Gastrocnemius medialis (tissue), 4 donors: ENCODE data around the gene HDGFL2.

Experiments used
- CTCF ChIP-seq, 5 experiments: fragments of 450-650 bp in 3 of 5; fragments of 200-600 bp in 2 of 5; sonication (generic) in 2 of 5; IDR thresholded peaks in 4 of 5; conservative IDR thresholded peaks in 1 of 5; 1 replicate in 4 of 5; 2 replicates in 1 of 5; pipeline ENCODE4 v1.5.1; 2016 to 2019; ENCODE audit warnings: antibody characterized with exemption in 5 of 5, mild to moderate bottlenecking in 3 of 5, moderate library complexity in 3 of 5
- POLR2A ChIP-seq, 2 donors: fragments of 450-650 bp; IDR thresholded peaks; one replicate each; pipeline ENCODE4 v1.6.1; 2017; ENCODE audit warnings: antibody characterized with exemption in 2 of 2, mild to moderate bottlenecking in 2 of 2, moderate library complexity in 2 of 2

- TF ChIP-seq POLR2A (IDR thresholded peaks at IDR 0.05): no peak
- no peak for TF ChIP-seq CTCF (IDR thresholded peaks at IDR 0.05 in 4 of 5, conservative IDR thresholded peaks at IDR 0.05 in 1 of 5)
These were observed 11.3 kb downstream of the HDGFL2 start for GRCh38 chr19:4483385-4483784.
